Loucy (cell line): ENCODE results near the gene TMEM225B.

ENCODE experiments used
- H2AFZ ChIP-seq: fragments of 200-600 bp; sonication (generic); 2 replicates; pipeline ENCODE4 v1.6.0; 2016; ENCODE audit warnings: antibody characterized with exemption, mild to moderate bottlenecking, low read length, moderate library complexity
- H3F3A ChIP-seq: fragments of 200-600 bp; 2 replicates; pipeline ENCODE4 v1.6.0; 2016; ENCODE audit warnings: antibody characterized with exemption, low read depth, mild to moderate bottlenecking
- H3K27me3 ChIP-seq: fragments of 200-600 bp; sonication (generic); 2 replicates; pipeline ENCODE4 v1.6.1; 2014; ENCODE audit warnings: low read length, mild to moderate bottlenecking; ENCODE audit not compliant: insufficient read depth, poor library complexity, severe bottlenecking
- H3K36me3 ChIP-seq: fragments of 200-600 bp; sonication (generic); 2 replicates; pipeline ENCODE4 v1.6.1; 2016; ENCODE audit warnings: low read length; ENCODE audit not compliant: insufficient read depth
- H3K4me1 ChIP-seq: fragments of 200-600 bp; sonication (generic); 2 replicates; pipeline ENCODE4 v1.5.1; 2014; ENCODE audit warnings: low read length, mild to moderate bottlenecking; ENCODE audit not compliant: insufficient read depth, poor library complexity, severe bottlenecking
- H3K4me2 ChIP-seq: fragments of 200-600 bp; sonication (generic); 2 replicates; pipeline ENCODE4 v1.6.0; 2014; ENCODE audit warnings: antibody characterized with exemption, low read length, low read depth, mild to moderate bottlenecking; ENCODE audit not compliant: poor library complexity, severe bottlenecking
- H3K4me3 ChIP-seq: fragments of 200-600 bp; sonication (generic); 2 replicates; pipeline ENCODE4 v1.5.1; 2014; ENCODE audit warnings: low read length, mild to moderate bottlenecking, mixed read lengths; ENCODE audit not compliant: poor library complexity, severe bottlenecking
- H3K79me2 ChIP-seq: fragments of 200-600 bp; sonication (generic); 2 replicates; pipeline ENCODE4 v1.6.1; 2014; ENCODE audit warnings: low read length; ENCODE audit not compliant: insufficient read depth
- H3K9ac ChIP-seq: fragments of 200-600 bp; sonication (generic); 2 replicates; pipeline ENCODE4 v1.6.0; 2014; ENCODE audit warnings: mild to moderate bottlenecking, low read depth, low read length, moderate library complexity; ENCODE audit not compliant: poor library complexity, severe bottlenecking
- H3K9me2 ChIP-seq: fragments of 200-600 bp; sonication (generic); replicated peaks from 2 replicates; pipeline ENCODE4 v1.6.1; 2016; ENCODE audit warnings: low read depth, low read length, mixed read lengths
- H3K9me3 ChIP-seq: fragments of 200-600 bp; sonication (generic); 2 replicates; pipeline ENCODE4 v1.6.1; 2014; ENCODE audit warnings: mild to moderate bottlenecking, antibody characterized with exemption, low read length, low read depth; ENCODE audit not compliant: insufficient read depth
- H4K20me1 ChIP-seq: fragments of 200-600 bp; sonication (generic); 2 replicates; pipeline ENCODE4 v1.6.0; 2014; ENCODE audit warnings: antibody characterized with exemption, low read length, mild to moderate bottlenecking; ENCODE audit not compliant: insufficient read depth, poor library complexity, severe bottlenecking
- CTCF ChIP-seq: fragments of 200-600 bp; sonication (generic); conservative IDR thresholded peaks from 2 replicates; pipeline ENCODE4 v1.5.1; 2014; ENCODE audit warnings: mild to moderate bottlenecking, antibody characterized with exemption, low read length
- EZH2phosphoT487 ChIP-seq: fragments of 200-600 bp; IDR thresholded peaks from 2 replicates; pipeline ENCODE4 v1.6.1; 2018; ENCODE audit warnings: antibody characterized with exemption, mild to moderate bottlenecking, moderate library complexity, borderline replicate concordance

TMEM225B gene

DNA sequence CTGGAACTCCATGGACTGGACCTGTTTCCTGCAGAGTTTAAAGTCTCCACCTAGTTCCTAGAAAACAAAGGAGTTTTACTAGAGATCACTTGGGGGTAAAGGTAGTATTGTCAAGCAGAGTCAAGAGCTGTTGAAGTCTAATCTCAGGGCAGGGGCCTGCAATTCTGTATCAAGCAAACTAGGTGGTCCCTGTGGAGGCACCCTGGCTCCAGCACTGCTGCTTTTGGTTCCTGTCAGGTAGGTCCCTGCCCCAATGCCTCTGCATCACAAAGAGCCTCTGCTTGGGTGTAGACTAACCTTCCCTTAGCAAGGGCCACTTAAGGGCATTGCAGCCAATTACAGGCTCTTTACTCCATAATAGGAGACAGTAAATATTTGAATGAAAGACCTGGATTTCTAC is 41.2 kb downstream of the TMEM225B start:
- Histone ChIP-seq H3K4me3 (no peak overlapping the region), H3K27me3 (no peaks in the 10 kb centered on the region), H3K36me3 (peaks cover 4% of the 10 kb centered on the region; the same call in 1 of the 2 replicates), H4K20me1 (no peaks in the 10 kb centered on the region), H3K9me2 (no peaks in the 10 kb centered on the region), H3K9me3 (no peaks in the 10 kb centered on the region), H3K4me2 (no peak overlapping the region), H2AFZ (no peak overlapping the region), H3K9ac (no peak overlapping the region), H3K4me1 (no peaks in the 10 kb centered on the region), H3F3A (no peaks in the 10 kb centered on the region), H3K79me2 (no peaks in the 10 kb centered on the region)
- TF ChIP-seq CTCF (no peak), EZH2phosphoT487 (no peak)

DNA sequence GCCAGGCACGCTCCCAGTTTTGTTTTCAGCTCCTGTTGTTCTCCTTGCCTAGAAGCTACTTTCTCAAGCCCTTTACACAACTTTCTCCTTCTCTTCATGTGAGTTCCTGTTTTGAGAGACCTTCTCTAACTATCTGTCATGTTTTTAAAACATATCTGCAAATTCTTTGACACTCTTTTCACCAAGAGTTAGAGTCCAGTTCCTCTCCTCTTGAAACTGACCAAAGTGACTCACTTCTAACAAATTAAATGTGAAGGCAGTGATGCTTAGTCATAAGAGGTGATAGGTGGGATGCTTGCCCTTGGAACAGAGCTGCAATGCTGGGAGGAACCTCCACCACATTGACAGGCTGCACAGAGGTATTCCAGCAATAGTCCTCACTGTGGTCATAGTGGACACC is 44.0 kb downstream of the TMEM225B start:
- H4K20me1 ChIP-seq: no peaks in the 10 kb centered on the region
- H2AFZ ChIP-seq: no peak overlapping the region
- no peak overlapping the region for H3K4me2 ChIP-seq
- H3K9me2 ChIP-seq: no peaks in the 10 kb centered on the region
- H3K9me3 ChIP-seq: peaks cover 5% of the 10 kb centered on the region; the same call in 1 of the 2 replicates
- H3K79me2 ChIP-seq: no peaks in the 10 kb centered on the region
- peaks cover 5% of the 10 kb centered on the region; the same call in 1 of the 2 replicates for H3K36me3 ChIP-seq
- no peaks in the 10 kb centered on the region for H3K27me3 ChIP-seq
- H3F3A ChIP-seq: no peaks in the 10 kb centered on the region
- H3K4me3 ChIP-seq: no peak overlapping the region
- H3K4me1 ChIP-seq: no peaks in the 10 kb centered on the region
- no peak overlapping the region for H3K9ac ChIP-seq
- TF ChIP-seq CTCF (no peak), EZH2phosphoT487 (no peak)

GRCh38 chr7:99643464-99643863 is 45.4 kb downstream of the TMEM225B start:
- Histone ChIP-seq H3K4me2 (no peak overlapping the region), H3K9me2 (no peaks in the 10 kb centered on the region), H3K4me3 (no peak overlapping the region), H3K79me2 (no peaks in the 10 kb centered on the region), H3K36me3 (peaks cover 5% of the 10 kb centered on the region; the same call in 1 of the 2 replicates), H3K4me1 (no peaks in the 10 kb centered on the region), H3K9me3 (peaks cover 5% of the 10 kb centered on the region; the same call in 1 of the 2 replicates), H3K9ac (no peak overlapping the region), H4K20me1 (no peaks in the 10 kb centered on the region), H2AFZ (no peak overlapping the region), H3F3A (no peaks in the 10 kb centered on the region), H3K27me3 (no peaks in the 10 kb centered on the region)
- no peak for TF ChIP-seq EZH2phosphoT487

DNA sequence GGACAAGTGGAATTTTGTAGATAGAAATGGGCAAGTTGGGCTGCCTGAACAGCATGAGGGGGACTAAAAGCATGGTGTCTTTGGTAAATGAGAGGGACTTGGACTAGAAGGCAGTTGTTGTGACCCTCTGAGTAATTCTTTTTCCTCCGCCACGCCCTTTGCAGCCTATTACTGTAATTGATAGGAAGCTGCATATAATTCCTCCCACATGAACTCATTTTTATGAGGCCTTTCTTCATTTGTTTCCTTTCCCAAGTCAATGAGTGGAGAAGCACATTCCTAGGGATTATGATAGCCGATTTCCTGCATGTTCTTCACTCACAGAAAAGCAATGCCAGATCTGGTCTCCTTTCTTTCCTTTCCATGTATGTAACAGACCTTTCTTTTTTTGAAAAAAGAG is 46.4 kb downstream of the TMEM225B start:
- no peaks in the 10 kb centered on the region for H3K9me2 ChIP-seq

More for the DNA sequence above, 46.4 kb downstream of the TMEM225B start:
- no peak overlapping the region for H2AFZ ChIP-seq
- no peaks in the 10 kb centered on the region for H3F3A ChIP-seq
- peaks cover 5% of the 10 kb centered on the region; the same call in 1 of the 2 replicates for H3K9me3 ChIP-seq
- peaks cover 5% of the 10 kb centered on the region; the same call in 1 of the 2 replicates for H3K36me3 ChIP-seq
- no peak overlapping the region for H3K4me3 ChIP-seq
- H3K4me2 ChIP-seq: no peak overlapping the region
- TF ChIP-seq EZH2phosphoT487: no peak
- no peaks in the 10 kb centered on the region for H3K79me2 ChIP-seq
- no peak overlapping the region for H3K9ac ChIP-seq
- H4K20me1 ChIP-seq: no peaks in the 10 kb centered on the region
- H3K27me3 ChIP-seq: no peaks in the 10 kb centered on the region
- H3K4me1 ChIP-seq: no peaks in the 10 kb centered on the region
